C4-2B (cell line): ENCODE results near the gene NCKAP5.

ENCODE experiments used
- ZFX ChIP-seq: fragments of 450-650 bp; IDR thresholded peaks from 2 replicates; pipeline ENCODE4 v1.6.1; 2017
- TF ChIP-seq, protein P1 (sequence below): fragments of 450-650 bp; conservative IDR thresholded peaks from 2 replicates; pipeline ENCODE4 v1.5.1; 2017; ENCODE audit warnings: mild to moderate bottlenecking

- TF ChIP-seq, protein P1, sequence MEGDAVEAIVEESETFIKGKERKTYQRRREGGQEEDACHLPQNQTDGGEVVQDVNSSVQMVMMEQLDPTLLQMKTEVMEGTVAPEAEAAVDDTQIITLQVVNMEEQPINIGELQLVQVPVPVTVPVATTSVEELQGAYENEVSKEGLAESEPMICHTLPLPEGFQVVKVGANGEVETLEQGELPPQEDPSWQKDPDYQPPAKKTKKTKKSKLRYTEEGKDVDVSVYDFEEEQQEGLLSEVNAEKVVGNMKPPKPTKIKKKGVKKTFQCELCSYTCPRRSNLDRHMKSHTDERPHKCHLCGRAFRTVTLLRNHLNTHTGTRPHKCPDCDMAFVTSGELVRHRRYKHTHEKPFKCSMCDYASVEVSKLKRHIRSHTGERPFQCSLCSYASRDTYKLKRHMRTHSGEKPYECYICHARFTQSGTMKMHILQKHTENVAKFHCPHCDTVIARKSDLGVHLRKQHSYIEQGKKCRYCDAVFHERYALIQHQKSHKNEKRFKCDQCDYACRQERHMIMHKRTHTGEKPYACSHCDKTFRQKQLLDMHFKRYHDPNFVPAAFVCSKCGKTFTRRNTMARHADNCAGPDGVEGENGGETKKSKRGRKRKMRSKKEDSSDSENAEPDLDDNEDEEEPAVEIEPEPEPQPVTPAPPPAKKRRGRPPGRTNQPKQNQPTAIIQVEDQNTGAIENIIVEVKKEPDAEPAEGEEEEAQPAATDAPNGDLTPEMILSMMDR, result no peak
- TF ChIP-seq ZFX, result no peak
Measured at GRCh38 chr2:132943829-132944228, 624.4 kb downstream of the NCKAP5 start.
